Breast epithelium (tissue), 4 donors: ENCODE results near the gene FSHB. TPM values are rescaled to one million over a fixed set of nuclear protein-coding genes. Genes with fewer than 3 reads are reported as not detected.

Experiments
- DNase-seq, 2 donors: peaks; one replicate each; pipeline ENCODE4 v3.0.0-alpha.2; 2019; ENCODE audit warnings: low spot score in 2 of 2
- H3K27ac ChIP-seq, 2 donors: fragments of 200-600 bp; sonication (generic) in 1 of 2; one replicate each; pipeline ENCODE4 v1.5.1; 2016 to 2019; ENCODE audit warnings: mild to moderate bottlenecking in 1 of 2
- H3K27me3 ChIP-seq, 2 donors: fragments of 200-600 bp; sonication (generic) in 1 of 2; one replicate each; pipeline versions ENCODE4 v1.5.1 to v1.6.0; 2017 to 2019; ENCODE audit warnings: control low read depth in 1 of 2, mild to moderate bottlenecking in 1 of 2
- H3K36me3 ChIP-seq: fragments of 200-600 bp; one replicate; pipeline ENCODE4 v1.5.1; 2019
- H3K4me1 ChIP-seq, 2 donors: fragments of 200-600 bp; sonication (generic); one replicate each; pipeline ENCODE4 v1.5.1; 2016 to 2019; ENCODE audit warnings: control low read depth in 1 of 2
- H3K4me3 ChIP-seq, 3 donors: fragments of 200-600 bp; sonication (generic); 1 replicate in 2 of 3; 2 replicates in 1 of 3; pipeline ENCODE4 v1.5.1; 2016 to 2019; ENCODE audit warnings: mild to moderate bottlenecking in 3 of 3, moderate library complexity in 2 of 3
- H3K9me3 ChIP-seq, 2 donors: fragments of 200-600 bp; sonication (generic) in 1 of 2; one replicate each; pipeline ENCODE4 v1.5.1; 2016 to 2019; ENCODE audit warnings: control low read depth in 1 of 2
- POLR2A ChIP-seq: fragments of 450-650 bp; IDR thresholded peaks from one replicate; pipeline ENCODE4 v1.6.1; 2016; ENCODE audit warnings: antibody characterized with exemption, mild to moderate bottlenecking, moderate library complexity
- POLR2AphosphoS5 ChIP-seq, 3 donors: sonication (generic); formaldehyde crosslinking; IDR thresholded peaks; one replicate each; pipeline ENCODE4 v1.6.1; 2017; ENCODE audit warnings: antibody characterized with exemption in 3 of 3
- intact Hi-C: fragments of 100-400 bp; cut with DNase I; formaldehyde crosslinking; loops from one replicate; pipeline ENCODE4 v1.15.1; 2023; ENCODE audit warnings: low total_unique reads
- total RNA-seq, 3 donors: library from RNA; depleted of rRNA; stranded (reverse); fragments of >200 nt; gene quantifications; one replicate each; pipeline ENCODE4 v1.1.0, GENCODE V29; 2016
- TF ChIP-seq, protein P1 (sequence below), 3 donors: fragments of 450-650 bp; IDR thresholded peaks; one replicate each; pipeline ENCODE4 v1.5.1; 2016 to 2017; ENCODE audit warnings: antibody characterized with exemption in 3 of 3, mild to moderate bottlenecking in 3 of 3, moderate library complexity in 3 of 3

FSHB gene
- total RNA-seq, 3 donors from 2014 or later: not detected

DNA sequence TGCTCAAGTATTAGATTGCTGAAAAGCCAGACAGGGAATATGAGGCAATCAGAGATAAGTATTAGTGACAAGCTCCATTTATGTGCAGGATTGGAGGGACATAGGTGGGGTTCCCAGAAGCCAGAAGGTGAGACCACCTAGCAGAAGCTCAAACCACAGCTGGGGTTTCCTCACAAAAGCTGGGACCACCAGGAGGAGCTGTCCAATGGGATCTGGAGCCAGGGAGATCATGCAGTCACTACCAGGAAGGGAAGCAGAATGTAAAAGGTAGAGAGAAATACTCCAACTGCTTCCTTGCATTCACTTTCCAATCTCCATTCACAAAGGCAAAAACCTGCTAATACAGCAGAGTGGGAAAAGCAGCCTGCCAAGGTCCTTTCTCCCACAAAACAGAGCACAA, 5.2 kb upstream of the FSHB start:
- Histone ChIP-seq H3K36me3 (no peaks in the 10 kb centered on the region), H3K4me3 (no peak overlapping the region), H3K4me1 (no peaks in the 10 kb centered on the region), H3K27me3 (no peaks in the 10 kb centered on the region), H3K9me3 (no peaks in the 10 kb centered on the region), H3K27ac (no peak overlapping the region)
- no peak for TF ChIP-seq POLR2A
- intact Hi-C loops: no loop called here
- DNase-seq: no peak

DNA sequence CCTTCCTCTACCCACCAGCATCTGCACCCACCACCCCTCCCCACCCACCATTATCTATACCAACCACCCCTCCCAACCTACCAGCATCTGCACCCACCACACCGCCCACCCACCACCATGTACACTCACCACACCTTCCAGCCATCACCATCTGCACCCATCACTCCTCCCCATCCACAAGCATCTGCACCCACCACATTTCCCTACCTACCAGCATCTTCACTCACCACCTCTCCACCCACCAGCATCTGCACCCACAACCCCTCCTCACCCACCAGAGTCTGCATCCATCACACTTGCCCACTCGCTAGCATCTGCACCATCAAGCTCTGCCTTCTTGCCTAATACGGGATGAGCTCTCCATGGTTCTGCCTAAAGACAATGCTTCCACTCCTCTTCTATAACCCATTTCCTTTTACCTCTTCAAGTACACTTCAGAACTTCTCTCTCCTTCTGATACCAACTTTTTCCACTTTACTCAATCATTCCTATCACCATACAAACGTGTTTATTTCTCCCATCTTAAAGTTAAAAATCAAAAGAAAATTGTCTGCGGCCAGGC, 2.4 kb upstream of the FSHB start:
- H3K4me3 ChIP-seq: no peak overlapping the region
- intact Hi-C loops: no loop called here
- H3K9me3 ChIP-seq: no peaks in the 10 kb centered on the region
- H3K36me3 ChIP-seq: no peaks in the 10 kb centered on the region
- H3K27me3 ChIP-seq: no peaks in the 10 kb centered on the region
- DNase-seq: no peak
- TF ChIP-seq, protein P1, sequence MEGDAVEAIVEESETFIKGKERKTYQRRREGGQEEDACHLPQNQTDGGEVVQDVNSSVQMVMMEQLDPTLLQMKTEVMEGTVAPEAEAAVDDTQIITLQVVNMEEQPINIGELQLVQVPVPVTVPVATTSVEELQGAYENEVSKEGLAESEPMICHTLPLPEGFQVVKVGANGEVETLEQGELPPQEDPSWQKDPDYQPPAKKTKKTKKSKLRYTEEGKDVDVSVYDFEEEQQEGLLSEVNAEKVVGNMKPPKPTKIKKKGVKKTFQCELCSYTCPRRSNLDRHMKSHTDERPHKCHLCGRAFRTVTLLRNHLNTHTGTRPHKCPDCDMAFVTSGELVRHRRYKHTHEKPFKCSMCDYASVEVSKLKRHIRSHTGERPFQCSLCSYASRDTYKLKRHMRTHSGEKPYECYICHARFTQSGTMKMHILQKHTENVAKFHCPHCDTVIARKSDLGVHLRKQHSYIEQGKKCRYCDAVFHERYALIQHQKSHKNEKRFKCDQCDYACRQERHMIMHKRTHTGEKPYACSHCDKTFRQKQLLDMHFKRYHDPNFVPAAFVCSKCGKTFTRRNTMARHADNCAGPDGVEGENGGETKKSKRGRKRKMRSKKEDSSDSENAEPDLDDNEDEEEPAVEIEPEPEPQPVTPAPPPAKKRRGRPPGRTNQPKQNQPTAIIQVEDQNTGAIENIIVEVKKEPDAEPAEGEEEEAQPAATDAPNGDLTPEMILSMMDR (IDR thresholded peaks at IDR 0.05): no peak
- TF ChIP-seq POLR2AphosphoS5 (IDR thresholded peaks at IDR 0.05) (no peak), POLR2A (no peak)
- H3K4me1 ChIP-seq: no peaks in the 10 kb centered on the region
- H3K27ac ChIP-seq: no peak overlapping the region

DNA sequence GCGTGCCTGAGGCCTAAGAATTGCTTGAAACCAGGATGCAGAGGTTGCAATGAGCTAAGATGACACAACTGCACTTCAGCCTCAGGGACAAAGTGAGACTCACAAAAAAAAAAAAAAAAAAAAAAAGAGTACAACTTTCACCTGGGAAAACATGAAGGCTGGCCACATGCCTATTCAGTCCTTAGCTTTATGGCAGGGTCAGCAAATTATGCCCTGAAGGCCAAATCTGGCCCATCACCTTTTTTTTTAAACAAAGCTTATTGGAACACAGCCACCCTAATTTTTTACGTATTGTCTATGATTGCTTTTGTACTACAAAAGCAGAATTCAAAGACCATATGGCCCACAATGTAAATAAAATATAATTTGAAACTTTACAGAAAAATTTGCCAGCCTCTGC, 8.2 kb downstream of the FSHB start:
- no peak overlapping the region for H3K27ac ChIP-seq
- no peaks in the 10 kb centered on the region for H3K36me3 ChIP-seq
- H3K9me3 ChIP-seq: no peaks in the 10 kb centered on the region
- no peak overlapping the region for H3K4me3 ChIP-seq
- H3K4me1 ChIP-seq: no peaks in the 10 kb centered on the region
- intact Hi-C loops: no loop called here
- DNase-seq: no peak
- H3K27me3 ChIP-seq: no peaks in the 10 kb centered on the region
- TF ChIP-seq POLR2A: no peak
- TF ChIP-seq POLR2AphosphoS5 (IDR thresholded peaks at IDR 0.05): no peak
- TF ChIP-seq, protein P1 (IDR thresholded peaks at IDR 0.05): no peak

DNA sequence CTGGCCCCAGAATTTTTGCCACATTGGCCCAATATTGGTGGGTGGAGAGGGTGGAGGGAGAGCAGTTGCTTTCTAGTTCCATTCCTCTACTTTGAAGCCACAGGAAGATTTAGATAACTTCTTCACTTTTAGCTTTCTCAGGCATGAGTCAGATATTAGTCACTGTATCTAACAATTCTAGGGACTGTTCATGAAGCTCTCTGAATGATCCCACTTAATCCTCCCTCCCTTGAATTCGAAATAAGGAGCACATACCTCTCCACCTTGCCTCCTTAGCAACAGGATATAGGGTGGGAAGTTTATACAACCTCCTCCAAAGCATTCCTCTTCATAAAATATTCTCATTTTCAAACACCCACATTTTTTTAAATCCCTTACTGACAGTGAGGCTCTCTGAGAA, 13.5 kb downstream of the FSHB start:
- Histone ChIP-seq H3K9me3 (no peaks in the 10 kb centered on the region), H3K27me3 (no peaks in the 10 kb centered on the region), H3K4me3 (no peak overlapping the region), H3K4me1 (no peaks in the 10 kb centered on the region), H3K27ac (no peak overlapping the region), H3K36me3 (no peaks in the 10 kb centered on the region)
- intact Hi-C loops: no loop called here
- TF ChIP-seq POLR2A: no peak
- no peak for TF ChIP-seq POLR2AphosphoS5 (IDR thresholded peaks at IDR 0.05)
- TF ChIP-seq, protein P1 (IDR thresholded peaks at IDR 0.05): no peak
- no peak for DNase-seq

DNA sequence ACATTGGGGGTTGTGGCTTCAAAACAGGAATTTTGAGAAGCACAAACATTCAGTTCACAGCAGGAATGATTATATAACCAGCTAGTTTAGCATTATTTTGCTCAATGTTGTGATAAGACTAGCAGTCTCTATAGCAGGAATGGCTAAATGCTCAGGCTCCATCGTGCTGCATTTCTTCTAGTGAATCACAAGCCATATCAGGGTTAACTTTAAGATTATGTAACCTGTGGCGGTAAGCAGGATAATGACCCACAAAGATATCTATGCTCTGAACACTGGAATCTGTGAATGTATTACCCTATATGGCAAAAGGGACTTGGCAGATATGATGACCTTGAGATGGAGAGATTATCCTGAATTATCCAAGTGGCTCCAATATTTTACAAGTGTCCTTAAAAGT, 14.8 kb downstream of the FSHB start:
- Histone ChIP-seq H3K27ac (no peak overlapping the region), H3K4me3 (no peak overlapping the region), H3K9me3 (no peaks in the 10 kb centered on the region), H3K27me3 (no peaks in the 10 kb centered on the region), H3K36me3 (no peaks in the 10 kb centered on the region), H3K4me1 (no peaks in the 10 kb centered on the region)
- intact Hi-C loops: no loop called here
- DNase-seq: no peak
- TF ChIP-seq POLR2A (no peak), POLR2AphosphoS5 (IDR thresholded peaks at IDR 0.05) (no peak)
- TF ChIP-seq, protein P1 (IDR thresholded peaks at IDR 0.05): no peak
